DMS153 (cell line): ENCODE measurements around the gene UNC5A.

Experiments used
- DNase-seq: peaks from one replicate; lab custom pipeline; 2025; lab: John Stamatoyannopoulos, UW

The UNC5A gene

DNA sequence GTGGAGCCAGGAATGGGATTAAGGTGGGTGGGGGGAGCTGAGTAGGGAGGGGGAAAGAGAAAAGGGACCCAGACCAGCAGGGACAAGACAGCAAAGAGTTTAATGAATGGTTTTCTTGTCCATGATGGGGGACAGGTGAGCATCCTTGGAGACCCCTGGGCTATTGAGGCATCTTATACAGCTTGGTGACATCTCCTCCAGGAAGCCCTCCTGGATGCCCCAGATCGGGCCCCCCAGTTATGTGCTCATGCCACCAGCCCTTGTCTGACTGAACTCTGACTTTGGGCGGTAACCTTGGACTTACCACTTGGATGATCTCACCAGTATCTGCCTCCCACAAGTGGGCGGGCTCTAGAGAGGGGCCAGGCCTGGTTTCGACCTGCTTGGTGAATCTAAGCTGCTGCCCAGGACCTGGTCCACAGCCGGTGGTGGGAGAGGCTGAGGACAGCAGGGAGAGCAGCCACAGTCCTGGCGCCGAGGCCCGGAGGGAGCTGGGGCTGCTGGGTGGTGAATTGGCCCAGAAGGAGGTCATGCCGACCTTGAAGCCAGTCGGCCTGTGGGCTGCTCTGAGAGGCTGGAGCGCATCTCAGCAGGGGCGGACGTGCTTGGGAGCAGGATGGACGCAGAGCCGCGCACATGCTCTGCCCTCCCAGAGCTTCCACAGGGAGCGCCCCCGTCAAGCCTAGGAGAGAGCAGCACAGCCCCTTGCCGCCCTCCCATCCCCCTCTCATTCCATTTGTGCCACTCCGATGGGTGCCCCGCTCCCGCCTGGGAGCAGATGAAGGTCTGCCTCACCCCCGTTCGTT lies 36.2 kb downstream of the UNC5A start:
- DNase-seq = no peak

DNA sequence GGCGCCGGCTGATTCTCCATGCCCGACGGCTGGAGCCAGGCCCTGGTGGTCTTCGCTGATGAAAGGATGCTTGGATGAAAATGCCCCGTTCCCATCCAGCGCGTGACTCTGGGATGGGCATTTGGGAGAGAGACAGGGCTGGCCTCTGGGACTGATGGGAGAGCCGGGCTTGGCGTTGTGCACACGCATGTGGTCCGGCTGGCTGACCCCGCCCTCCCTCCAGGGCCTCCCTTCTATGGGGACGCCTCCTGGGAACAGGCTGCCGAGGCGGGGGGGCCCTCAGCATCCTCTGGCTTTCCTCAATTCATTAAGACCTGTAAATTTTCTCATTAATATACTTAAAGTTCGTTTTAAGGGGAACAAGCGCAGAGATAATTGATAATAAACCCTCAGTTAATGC lies 36.8 kb downstream of the UNC5A start:
- DNase-seq = no peak

DNA sequence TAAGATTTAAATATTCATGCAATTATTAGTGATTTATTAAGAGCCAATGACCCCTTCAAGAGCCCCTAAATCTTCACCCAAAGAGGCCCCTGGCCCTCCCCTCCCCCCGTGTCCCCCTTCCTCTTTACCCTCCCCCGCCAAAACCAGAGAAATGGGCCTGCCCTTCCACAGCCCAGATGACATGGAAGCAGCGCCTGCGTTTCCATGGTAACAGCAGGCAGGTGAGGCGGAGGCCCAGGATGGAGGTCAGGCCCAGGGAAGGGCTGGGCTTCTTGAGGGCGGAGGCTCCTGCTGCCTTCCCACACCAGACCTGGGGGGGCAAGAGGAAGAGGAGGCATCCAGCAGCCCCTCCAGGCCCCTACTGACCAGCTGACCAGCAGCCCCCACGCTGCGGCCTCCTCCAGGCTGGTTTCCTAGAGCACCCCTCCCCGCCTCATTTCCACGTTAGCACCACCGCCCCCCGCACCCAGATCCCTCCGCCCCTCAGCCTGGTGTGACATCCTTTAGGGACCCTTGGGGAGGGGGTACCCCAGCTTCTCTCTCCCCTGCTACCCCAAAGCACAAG lies 37.4 kb downstream of the UNC5A start:
- DNase-seq = no peak

GRCh38 chr5:176848651-176849050 lies 38.3 kb downstream of the UNC5A start:
- DNase-seq = no peak

DNA sequence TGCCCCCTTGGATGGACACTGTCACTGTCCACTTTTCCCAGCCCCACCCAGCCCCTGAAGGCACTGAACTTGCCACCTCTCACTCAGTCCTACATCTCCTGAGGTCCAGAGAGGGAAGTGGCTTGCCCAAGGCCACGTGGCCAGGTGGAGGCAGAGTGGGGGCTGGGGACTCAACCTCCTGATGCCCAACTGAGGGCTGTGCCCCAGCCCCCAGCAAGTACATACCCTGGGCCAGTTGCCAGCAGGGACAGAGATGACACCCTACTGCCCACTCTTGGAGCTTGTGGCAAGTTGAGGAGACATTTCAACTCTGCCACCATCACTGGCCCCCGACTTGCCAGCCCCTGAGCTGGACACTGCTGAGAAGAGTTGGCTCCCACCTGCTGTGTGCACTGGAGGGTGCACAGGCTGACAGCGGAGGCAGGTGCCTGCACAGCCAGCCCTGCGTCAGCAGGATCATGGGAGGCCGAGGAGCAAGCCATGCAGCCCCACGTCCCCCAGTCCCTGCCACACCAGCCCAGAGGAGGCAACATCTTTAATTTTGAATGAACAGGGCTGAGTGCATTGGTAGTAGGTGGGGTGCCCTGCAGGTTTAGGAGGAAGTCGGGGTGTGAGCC lies 39.4 kb downstream of the UNC5A start:
- DNase-seq = no peak

DNA sequence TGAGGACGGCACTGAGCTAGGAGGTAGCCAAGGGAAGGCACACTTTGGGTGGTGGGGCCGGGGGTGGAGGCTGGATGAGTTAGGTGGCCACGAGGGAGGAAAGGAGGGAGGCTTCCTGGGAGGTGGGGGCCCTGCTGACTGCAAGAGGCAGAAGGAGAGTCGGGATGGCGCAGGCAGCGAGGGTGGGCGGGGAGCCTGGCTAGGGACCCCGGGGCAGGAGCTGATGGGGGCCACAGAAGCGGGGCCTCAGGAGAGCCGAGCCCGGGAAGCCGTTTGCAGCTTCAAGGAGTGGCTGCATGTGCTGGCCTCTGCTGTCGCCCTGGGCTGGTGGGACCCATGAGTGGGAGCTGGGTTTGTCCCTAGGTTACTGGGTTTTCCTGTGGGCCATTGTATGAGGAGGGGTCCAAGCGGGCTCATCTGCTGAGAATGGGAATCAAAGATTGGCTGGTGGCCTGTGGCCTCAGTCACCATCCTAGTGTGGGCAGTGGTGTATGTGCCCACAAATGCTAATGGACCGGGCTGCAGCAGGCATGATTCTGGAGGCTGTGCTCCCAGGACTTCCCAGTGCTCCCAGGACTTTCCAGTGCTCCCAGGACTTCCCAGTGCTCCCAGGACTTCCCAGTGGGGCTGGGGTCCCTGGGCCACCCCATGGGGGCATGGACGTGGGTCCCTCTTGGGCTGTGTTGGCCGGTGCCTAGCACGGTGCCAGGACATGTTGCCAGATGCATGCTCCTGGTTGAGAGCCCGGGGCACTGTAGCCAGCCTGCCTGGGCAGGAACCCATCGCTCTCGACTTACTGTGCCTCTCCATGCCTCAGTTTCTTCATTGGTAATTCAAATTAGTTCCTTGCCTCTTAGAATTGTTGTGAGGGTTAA lies 40.2 kb downstream of the UNC5A start:
- DNase-seq = no peak

DNA sequence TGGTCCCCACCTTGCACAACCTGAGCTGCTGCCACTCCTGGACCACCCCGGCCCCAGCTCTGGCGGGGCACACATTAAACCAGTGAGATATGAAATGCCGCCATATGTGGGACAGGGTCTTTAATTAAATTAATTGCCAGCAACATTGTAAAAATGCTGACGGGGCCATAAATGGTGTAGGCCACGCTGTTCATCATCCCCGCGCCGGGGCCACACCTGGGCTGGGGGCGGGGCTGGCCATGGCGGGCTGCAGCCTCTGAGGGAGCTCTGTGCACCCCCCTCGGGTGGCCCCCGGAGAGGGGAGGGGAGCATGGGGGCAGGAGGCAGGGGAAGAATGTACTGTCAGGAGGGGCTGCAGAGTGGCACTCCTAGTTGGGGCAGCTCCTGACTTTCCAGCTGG lies 41.0 kb downstream of the UNC5A start:
- DNase-seq = no peak

DNA sequence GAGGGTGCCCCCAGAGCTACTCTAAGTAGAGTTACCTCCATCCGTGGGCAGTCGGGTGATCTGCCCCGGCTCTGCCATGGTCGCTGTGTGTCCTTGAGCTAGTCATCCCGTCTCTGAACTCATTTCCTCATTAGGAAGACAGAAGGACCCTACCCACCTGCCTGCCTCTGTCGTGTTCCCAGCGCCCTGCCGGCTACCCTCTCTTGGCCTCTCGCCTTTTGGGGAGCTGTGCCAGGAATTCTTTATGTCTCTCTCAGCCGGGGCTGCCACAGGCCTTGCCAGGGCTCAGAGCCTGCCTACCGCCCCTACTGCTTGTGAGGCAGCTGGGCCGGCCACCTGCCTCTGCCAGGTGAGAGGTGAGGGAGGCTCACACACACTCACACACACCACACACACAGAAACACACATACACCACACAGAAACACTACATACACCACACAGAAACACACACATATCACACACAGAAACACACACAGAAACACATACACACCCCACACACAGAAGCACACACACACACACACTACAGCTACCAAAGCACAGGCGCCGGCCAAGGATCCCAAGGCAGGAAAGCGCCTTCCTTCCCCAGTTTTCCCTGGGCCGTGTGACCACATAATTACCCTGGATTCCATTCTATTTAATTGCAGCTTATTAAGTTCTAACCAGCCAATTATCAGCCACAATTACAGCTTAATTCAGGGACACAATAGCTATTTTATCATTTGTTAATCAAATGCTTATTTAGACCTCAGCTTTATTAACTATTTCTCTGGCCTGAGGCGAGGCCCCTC lies 41.7 kb downstream of the UNC5A start:
- DNase-seq = no peak

DNA sequence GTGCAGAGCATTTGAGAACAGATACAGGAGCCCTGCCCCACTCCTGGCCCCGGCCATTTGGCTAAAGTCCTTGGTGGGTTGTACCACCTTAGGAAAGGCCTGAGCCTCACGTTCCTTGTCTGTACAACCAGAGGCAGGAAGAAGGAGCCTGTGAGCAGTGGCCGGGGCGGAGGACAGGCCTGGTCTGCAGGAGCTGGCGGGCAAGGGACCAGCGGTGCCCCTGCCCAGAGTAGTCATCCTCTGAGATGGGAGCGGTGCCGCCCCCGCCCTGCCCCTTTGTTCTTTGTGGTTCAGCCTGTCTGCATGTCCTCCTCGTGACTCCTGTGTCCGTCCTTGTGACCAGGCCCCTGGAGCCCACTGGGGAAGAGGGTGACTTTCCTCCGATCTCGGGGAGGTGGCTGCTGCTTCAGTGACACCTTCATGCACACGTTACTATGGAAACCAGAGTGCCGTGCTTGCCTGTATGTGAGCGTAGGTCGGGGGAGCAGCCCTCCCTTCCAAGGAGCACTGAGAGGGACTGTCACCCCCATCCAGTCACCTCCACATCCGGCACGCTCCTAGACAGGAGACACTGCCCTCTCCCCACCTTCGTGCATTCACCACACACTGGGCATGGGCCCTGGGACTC lies 42.9 kb downstream of the UNC5A start:
- no peak for DNase-seq

DNA sequence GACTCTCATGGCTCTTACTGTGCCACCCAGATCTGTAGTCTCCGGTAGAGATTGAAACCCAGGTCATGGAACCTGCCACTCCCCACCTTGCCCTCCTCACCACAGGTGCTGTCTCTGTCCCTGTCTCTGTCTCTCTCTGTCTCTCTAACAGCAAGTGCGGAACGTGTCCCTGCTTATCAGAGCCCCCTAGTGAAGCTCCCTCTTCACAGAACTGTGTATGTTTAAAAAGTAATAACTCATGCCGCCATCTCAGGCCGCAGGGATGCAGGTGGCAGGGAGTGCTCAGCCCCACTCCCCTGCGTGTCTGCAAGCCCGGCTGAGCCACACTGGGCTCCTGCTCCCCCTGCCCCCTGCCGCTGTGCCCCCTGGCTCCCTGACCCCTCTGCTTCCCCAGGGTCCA lies 43.8 kb downstream of the UNC5A start:
- no peak for DNase-seq

- DNase-seq = no peak
These were observed 45.2 kb downstream of the UNC5A start for GRCh38 chr5:176855598-176855997.

DNA sequence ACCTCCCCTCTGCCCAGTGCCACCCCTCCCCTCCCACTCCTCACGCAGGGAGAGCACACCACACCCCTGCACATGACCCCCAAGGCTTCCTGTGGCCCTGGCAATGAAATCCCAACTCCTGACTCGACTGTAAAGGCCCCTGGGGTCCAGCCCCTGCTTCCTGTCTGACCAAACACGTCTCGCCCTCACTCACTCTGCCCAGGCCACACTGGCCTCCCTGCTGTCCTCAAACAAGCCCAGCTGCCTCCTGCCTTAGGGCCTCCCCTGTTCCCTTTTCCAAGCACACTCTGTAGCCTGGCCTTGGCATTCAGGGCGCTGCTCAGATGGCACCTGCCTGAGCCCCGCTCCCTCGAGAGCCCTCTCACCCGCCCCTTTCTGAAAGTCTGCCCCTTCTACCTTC lies 46.4 kb downstream of the UNC5A start:
- DNase-seq = no peak

GRCh38 chr5:176857216-176857893 lies 47.0 kb downstream of the UNC5A start:
- DNase-seq = no peak

DNA sequence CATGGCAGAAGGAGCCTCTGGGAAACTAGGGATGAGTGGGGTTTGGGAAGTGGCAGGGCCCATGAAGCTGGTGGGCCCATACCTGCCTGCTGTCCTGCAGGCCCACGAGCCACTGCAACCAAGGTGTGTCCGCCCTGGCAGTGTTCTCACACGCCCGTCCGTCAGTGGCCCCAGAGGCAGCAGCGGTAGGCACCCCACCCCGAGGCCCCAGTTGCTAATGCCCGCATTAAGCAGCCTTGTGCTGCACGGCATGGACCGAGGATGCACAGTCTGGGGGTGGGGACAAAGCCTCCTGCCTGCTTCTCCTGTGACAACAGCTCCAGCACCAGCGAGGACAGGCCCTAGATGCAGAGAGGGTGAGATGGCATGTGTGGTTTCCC lies 47.5 kb downstream of the UNC5A start:
- no peak for DNase-seq

DNA sequence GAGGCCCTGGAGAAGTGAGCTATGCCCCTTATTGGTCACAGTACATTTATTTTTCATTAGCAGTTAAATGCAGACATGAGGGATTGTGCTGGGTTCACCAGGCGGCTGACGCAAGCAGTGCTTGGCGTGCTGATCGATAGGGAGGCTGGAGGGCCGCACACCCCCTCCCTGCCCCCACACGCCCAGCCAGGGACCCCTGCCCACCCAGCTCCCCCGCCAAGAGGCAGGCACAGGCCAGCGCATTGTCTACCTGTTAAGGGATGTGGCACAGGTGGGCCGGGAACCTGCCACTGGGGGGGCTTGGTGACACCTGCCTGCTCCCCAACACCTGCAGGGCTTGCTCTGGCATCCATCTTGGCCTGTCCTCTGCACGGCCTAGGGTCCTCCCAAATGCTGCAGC lies 49.6 kb downstream of the UNC5A start:
- DNase-seq = no peak

DNA sequence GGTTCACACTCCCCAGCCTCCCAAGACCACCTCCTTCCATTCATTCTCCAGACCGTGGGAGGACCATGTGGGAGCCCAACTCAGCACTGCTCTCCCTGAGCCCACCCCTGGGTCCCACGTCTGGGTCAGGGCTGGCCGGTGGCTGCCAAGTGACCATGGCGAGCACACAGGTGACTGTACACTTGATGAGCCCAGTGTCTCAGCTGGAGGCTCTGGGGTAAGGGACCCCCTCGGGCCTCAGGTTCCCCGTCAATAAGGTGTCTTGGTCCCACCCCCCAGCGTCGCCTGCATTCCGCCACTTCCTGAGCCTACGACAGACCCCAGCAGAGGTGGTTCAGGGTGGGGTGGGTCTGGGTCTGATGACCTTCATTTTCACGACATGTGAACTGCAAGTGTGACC lies 50.0 kb downstream of the UNC5A start:
- DNase-seq = no peak

GRCh38 chr5:176861276-176861675 lies 50.9 kb downstream of the UNC5A start:
- DNase-seq = no peak

GRCh38 chr5:176862330-176862995 lies 52.1 kb downstream of the UNC5A start:
- DNase-seq = no peak

DNA sequence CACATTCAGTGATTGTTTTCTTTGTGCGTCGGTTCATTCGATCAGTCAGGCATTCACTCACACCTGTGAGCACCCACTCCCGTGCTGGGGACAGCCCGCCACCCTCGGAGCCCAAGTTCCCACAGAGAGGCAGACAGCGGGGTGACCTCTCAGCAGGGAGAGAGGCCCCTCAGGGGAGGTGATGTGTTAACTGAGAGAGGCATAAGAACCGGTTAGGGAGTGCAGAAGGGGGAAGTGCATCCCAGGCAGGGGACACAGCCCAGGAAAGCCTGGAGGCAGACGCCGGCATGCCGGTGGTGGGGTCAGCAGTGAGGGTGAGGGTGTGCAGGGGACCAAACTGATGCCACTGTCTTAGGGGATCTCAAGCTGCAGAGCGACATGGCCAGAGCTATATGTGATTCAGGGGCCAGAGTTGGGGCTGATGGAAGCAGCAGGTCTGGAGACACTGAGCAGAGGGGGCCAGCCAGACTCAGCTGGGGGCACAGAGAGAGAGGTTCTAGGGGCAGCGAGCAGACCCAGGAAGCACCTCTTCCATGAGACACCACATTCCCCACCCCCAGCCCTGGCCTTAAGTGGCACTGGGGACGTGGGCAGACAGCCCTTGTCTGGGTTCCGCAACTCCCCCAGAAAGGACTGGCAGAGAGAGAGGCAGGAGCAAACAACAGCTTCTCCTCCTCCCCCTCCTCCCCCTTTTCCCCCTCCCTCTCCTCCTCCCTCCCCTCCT lies 52.8 kb downstream of the UNC5A start:
- no peak for DNase-seq

- DNase-seq = no peak
These were observed 53.4 kb downstream of the UNC5A start for GRCh38 chr5:176863765-176864098.
